Smooth muscle cell of the pulmonary artery (primary cell): Measurements from ENCODE around the gene SEC23B. TPM values are rescaled to one million over a fixed set of nuclear protein-coding genes. Genes with fewer than 3 reads are reported as not detected.

ENCODE experiments used
- total RNA-seq: library from RNA; depleted of rRNA; stranded (reverse); fragments of >200 nt; gene quantifications from 2 replicates; pipeline ENCODE4 v1.2.3, GENCODE V29; 2014

Gene SEC23B
- total RNA-seq = 56.9 and 67.4 TPM in 2 replicates

DNA sequence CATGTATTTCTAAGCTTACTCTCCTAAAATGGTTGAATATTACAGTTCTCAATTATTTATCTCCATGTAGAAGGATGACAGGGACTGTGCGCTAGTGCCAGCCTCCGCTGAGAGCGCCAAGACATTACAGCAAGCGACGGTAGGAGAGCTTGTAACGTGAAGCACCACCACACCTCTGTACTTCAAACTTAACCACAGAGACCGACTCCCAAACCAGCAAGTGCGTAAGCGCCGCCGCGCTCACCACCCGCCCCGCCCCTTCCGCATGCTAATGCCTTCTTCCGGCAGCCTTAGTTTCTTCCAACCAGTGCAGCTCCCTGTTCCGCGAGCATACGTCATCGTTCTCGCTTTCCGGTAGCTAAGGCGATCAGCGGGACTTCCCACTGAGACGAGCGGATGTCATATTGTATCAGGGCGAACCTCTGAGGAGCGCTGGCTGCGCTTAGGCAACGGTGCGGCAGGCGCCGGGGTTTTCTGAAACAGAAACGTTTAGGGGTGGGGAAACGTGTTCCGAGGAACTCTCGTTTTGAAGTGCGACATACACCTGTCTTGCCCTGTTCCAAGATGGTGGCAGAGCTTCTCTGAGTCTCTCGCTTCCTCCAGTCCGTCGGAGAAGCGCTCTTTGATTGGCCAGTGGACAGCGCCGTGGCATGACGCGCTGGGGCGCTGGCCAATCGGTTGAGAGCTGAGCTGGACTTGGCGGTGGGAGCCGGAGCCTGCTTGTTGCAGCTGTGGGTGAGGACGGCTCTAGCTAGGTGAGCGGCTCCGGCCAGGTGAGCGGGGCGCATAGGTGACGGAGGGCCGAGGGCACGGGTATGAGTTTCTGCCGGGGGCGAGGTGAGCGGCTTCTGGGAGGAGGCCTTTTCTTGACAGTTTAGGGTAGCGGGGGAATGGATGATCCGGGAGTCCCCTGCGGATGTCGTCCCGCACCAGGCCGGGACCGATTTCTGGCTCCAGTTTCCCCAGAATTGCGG is at the start of gene SEC23B:
Gene SEC23B, plus strand, starts transcription at position 723 of the 974 bp plus-strand sequence. CDS start 2,896 bp downstream, outside the sequence.

DNA sequence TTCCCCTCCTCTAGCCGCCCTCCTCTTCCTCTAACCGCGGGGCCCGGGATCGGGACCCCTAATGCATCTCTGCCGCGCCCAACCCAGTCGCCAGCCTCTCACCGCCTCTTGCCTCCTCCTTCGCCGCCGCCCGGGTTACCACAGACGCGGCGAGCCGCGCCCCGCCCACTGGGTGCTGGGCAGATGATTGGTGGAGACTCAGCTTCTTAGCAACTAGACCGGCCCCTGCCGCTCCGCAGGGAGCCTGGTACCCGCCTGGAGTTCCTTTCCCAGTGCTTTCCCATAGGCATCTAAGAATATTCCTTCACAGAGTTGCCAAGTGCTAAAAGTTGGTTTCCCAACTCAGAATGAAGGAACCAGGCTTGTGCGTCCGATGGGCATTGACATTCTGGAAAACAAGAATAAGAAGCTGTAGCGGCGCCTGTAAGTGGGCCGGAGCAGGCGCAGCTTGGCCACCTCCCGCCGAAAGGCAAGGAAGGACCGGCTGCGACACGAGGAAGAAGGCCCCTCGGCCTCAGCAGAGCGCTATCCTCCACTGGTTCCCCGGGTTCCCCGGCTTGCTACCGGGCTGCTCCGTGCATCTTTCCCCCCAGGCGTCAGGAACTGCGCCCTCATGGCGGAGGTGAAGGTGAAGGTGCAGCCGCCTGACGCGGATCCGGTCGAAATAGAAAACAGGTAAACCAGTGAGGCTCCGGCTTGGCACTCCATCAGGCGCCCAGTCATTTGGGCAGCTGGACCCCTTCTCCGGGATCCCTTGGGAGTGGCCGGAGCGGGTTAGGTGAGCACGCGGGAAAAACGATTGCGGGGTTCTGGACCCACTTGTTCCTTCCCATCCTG is 40.6 kb upstream of the SEC23B start, which contains the start of the genes DZANK1 and POLR3F:
Gene DZANK1, minus strand, starts transcription at position 137 of the 837 bp plus-strand sequence. CDS start 1,672 bp downstream, outside the sequence.
Gene POLR3F, plus strand, starts transcription at position 497 of the 837 bp plus-strand sequence. Its CDS starts 117 bp downstream, at position 614.

DNA sequence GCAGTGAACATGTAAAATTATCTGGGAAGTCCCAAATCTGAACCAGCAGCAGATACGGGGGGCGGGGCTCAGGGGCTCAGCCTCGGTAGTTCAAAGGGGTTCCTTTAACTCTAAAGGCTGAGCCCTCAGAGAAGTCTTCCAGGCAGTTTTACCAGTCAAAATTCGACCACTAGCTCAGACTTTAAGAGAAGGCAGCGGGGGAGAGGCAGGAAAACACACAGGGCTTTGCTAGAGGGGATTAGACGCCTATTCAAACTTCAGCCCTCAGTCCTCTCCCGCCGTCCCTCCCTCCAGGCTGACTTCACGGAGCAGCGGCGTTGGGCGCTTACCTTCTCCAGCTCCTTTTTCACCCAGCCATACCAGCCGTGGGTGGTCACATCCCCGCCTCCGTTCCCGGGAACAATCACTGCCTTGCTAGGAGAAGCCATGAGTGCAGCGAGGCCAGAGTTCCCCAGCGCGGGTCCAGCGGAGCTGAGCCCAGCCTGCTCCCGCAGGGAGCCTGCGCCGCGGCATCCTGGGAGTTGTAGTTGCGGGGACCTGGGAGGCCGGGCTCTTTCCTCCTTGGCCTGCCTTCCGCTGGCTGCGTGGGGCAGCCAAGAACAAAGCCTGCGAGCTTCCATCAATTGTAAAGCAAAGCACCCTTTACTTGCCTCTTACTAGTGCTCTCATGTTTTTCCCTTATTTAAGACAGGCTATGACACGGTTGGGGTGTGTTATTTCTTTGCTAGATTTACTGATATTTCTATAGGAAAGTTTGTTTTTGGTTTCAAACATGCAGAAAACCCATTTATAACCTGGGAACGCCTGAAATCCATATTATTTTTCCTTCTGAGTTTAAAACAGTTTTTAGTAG is 10.8 kb upstream of the SEC23B start, which contains the start of gene RBBP9:
Gene RBBP9, minus strand, starts transcription at position 486 of the 853 bp plus-strand sequence. Its CDS starts 58 bp downstream, at position 428.

DNA sequence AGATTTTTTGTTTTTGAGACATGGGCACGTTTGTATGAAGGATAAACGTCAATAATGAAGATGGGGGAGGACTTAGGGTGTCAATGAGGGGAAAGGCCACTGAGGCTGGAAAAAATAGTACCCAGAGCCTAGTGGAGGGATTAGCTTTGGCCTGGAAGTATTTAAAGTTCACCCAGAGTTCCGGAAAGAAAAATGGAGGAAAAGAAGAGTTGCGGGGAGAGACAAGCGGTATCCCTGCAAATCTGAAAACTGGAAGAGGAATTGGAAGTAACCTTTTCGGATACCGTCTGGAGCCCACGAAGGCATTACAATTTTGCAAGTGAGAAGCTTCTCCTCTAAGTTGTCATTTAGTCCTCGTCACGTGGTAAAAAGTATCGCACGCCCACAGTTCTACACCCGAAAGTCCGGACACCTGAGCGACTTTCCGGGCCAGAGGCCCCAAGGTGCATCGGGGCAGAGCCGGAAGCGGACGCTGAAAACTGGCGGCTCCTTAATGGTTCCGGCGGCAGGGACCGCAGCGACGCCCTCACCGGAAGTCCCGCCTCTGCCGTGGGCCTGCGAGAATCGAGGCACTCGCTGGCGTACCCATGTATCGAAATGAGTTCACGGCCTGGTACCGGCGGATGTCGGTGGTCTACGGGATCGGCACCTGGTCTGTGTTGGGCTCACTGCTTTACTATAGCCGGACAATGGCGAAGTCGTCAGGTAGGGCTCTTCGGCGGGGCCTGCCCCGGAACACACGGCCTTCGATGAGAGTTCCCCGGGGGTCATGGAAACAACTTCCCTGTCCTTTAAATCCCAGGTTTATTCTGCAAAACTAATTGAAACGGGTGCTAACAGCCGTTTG is 59.4 kb downstream of the SEC23B start, which contains the start of gene SMIM26:
Gene SMIM26, plus strand, starts transcription at position 541 of the 847 bp plus-strand sequence. Its CDS starts 47 bp downstream, at position 588.

DNA sequence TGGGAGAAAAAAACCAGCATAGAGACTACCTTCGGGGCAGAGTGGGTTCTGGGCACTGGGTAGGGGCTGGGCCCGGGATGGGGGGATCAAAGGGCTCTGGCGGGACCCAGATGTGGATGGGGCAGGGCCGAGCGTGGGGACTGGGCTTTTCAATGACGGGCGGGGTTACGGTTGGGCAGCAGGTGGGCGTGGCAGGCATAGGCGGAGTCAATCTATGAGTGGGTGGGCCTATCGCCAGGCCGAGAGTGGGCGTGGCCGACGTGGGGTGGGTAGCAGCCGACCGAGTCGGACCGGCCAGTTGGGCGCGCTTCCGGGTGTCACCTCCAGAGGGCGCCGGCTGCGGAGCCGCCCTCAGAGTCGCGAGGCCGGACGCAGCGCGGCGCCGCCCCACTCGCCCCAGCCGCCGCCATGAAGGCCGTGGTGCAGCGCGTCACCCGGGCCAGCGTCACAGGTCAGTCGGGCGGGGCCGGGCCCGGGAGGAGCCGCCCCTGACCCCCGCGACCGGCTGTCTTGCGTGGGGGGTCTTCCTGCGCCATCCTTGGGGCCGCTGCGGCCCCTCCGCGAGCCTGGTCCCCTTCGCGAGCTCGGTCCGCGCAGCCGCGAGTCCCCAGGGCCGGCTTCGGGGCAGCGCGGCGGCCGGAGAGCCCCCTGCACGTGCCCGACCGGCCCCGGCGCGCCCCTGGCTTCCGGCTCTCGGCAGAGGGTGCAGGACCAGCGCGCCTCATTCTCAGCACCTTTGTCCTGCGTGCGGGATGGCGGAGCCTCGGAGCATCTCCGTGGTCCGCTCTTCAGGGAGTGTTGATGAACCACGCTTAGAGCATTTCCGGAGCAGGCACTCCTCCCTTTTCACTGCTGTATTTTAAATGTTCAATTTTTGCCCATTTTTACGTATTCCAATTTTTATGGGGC is 80.2 kb downstream of the SEC23B start, which contains the start of gene DTD1:
Gene DTD1, plus strand, starts transcription at position 390 of the 909 bp plus-strand sequence. Its CDS starts 19 bp downstream, at position 409.

Other genes starting within 250 kb of the SEC23B start
- 21.7 and 23.0 TPM in 2 replicates for gene ZNF133, start 219.4 kb upstream of the SEC23B start, total RNA-seq
- 1.1 and 1.7 TPM in 2 replicates for gene DZANK1, start 40.9 kb upstream of the SEC23B start, total RNA-seq
- gene POLR3F, start 40.5 kb upstream of the SEC23B start, total RNA-seq = 11.6 and 12.1 TPM in 2 replicates
- gene RBBP9, start 10.7 kb upstream of the SEC23B start, total RNA-seq = 12.9 and 16.2 TPM in 2 replicates
- gene SMIM26, start 59.5 kb downstream of the SEC23B start, total RNA-seq = 39.2 and 39.3 TPM in 2 replicates
- 40.1 and 48.6 TPM in 2 replicates for gene DTD1, start 80.1 kb downstream of the SEC23B start, total RNA-seq